COR-L47 (cell line): ENCODE measurements around the gene ZBTB46.

ENCODE experiments used
- DNase-seq: peaks from one replicate; lab custom pipeline; 2025; lab: John Stamatoyannopoulos, UW

ZBTB46 gene

GRCh38 chr20:63694584-63695423 is 136.3 kb downstream of the ZBTB46 start:
- DNase-seq, result no peak

- no peak for DNase-seq
Measured at GRCh38 chr20:63693733-63694583, 137.1 kb downstream of the ZBTB46 start.
